Measurements from ENCODE around the gene EIF4G3.

DNA sequence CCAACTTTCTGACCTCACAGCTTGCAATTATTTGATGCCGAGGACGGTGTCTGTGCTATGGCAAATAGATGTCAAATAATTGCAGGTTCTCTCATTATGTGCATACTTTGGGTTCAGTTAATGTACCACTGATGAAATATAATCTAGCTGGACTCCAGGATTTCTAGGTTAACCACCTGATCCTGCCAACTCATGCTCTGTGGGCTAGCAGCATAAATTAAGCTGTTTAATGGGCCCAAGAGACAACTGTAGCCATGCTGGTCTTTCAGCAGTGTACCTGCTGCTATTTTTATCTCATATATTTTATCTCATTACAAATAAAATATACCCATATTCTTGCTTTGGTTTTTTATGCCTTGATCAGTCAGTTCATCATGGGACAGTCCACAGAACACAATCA lies 346.3 kb downstream of the EIF4G3 start:
- no peak for TF ChIP-seq TAF1 (IDR thresholded peaks at IDR 0.05; ENCODE audit: low read depth)
- no peak for TF ChIP-seq CREB1 (IDR thresholded peaks at IDR 0.05; ENCODE audit: low read depth)
- TF ChIP-seq, protein P1, sequence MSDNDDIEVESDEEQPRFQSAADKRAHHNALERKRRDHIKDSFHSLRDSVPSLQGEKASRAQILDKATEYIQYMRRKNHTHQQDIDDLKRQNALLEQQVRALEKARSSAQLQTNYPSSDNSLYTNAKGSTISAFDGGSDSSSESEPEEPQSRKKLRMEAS (IDR thresholded peaks at IDR 0.05): no peak
- TF ChIP-seq ZBTB7A (IDR thresholded peaks at IDR 0.05; ENCODE audit: low read depth): no peak
- no peak for TF ChIP-seq TCF12 (IDR thresholded peaks at IDR 0.05; ENCODE audit: low read depth)
- TF ChIP-seq EP300 (IDR thresholded peaks at IDR 0.05; ENCODE audit: borderline replicate concordance): no peak
- TF ChIP-seq RAD21 (IDR thresholded peaks at IDR 0.05; ENCODE audit: low read depth): no peak
- TF ChIP-seq EGR1 (IDR thresholded peaks at IDR 0.05): no peak
- TF ChIP-seq TEAD4 (IDR thresholded peaks at IDR 0.05): no peak
- TF ChIP-seq, protein P2, sequence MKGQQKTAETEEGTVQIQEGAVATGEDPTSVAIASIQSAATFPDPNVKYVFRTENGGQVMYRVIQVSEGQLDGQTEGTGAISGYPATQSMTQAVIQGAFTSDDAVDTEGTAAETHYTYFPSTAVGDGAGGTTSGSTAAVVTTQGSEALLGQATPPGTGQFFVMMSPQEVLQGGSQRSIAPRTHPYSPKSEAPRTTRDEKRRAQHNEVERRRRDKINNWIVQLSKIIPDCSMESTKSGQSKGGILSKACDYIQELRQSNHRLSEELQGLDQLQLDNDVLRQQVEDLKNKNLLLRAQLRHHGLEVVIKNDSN (IDR thresholded peaks at IDR 0.05): no peak
- TF ChIP-seq, protein P3, sequence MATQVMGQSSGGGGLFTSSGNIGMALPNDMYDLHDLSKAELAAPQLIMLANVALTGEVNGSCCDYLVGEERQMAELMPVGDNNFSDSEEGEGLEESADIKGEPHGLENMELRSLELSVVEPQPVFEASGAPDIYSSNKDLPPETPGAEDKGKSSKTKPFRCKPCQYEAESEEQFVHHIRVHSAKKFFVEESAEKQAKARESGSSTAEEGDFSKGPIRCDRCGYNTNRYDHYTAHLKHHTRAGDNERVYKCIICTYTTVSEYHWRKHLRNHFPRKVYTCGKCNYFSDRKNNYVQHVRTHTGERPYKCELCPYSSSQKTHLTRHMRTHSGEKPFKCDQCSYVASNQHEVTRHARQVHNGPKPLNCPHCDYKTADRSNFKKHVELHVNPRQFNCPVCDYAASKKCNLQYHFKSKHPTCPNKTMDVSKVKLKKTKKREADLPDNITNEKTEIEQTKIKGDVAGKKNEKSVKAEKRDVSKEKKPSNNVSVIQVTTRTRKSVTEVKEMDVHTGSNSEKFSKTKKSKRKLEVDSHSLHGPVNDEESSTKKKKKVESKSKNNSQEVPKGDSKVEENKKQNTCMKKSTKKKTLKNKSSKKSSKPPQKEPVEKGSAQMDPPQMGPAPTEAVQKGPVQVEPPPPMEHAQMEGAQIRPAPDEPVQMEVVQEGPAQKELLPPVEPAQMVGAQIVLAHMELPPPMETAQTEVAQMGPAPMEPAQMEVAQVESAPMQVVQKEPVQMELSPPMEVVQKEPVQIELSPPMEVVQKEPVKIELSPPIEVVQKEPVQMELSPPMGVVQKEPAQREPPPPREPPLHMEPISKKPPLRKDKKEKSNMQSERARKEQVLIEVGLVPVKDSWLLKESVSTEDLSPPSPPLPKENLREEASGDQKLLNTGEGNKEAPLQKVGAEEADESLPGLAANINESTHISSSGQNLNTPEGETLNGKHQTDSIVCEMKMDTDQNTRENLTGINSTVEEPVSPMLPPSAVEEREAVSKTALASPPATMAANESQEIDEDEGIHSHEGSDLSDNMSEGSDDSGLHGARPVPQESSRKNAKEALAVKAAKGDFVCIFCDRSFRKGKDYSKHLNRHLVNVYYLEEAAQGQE (IDR thresholded peaks at IDR 0.05; ENCODE audit: low read depth): no peak
- TF ChIP-seq FOXM1 (IDR thresholded peaks at IDR 0.05; ENCODE audit: borderline replicate concordance, low read depth): no peak
- TF ChIP-seq NFIC (IDR thresholded peaks at IDR 0.05): no peak
